Neural progenitor cell (in vitro differentiated cells): Measurements from ENCODE around the gene PDE11A. TPM values are rescaled to one million over a fixed set of nuclear protein-coding genes. Genes with fewer than 3 reads are reported as not detected.

Experiments
- DNase-seq: peaks from one replicate; pipeline ENCODE4 v3.0.0-alpha.2; 2016; ENCODE audit warnings: low spot score
- H2AFZ ChIP-seq: fragments of 200-600 bp; sonication (generic); replicated peaks from 2 replicates; pipeline ENCODE4 v1.6.1; 2016; ENCODE audit warnings: antibody characterized with exemption
- H3F3A ChIP-seq: fragments of 200-600 bp; sonication (generic); 2 replicates; pipeline ENCODE4 v1.6.1; 2016; ENCODE audit warnings: antibody characterized with exemption, low read depth
- H3K27ac ChIP-seq: fragments of 200-600 bp; sonication (generic); 2 replicates; pipeline ENCODE4 v1.5.1; 2016; ENCODE audit warnings: mild to moderate bottlenecking
- H3K27me3 ChIP-seq: fragments of 200-600 bp; sonication (generic); 2 replicates; pipeline ENCODE4 v1.6.1; 2016; ENCODE audit warnings: mild to moderate bottlenecking, moderate library complexity
- H3K36me3 ChIP-seq: fragments of 200-600 bp; sonication (generic); 2 replicates; pipeline ENCODE4 v1.5.1; 2016
- H3K4me1 ChIP-seq: fragments of 200-600 bp; sonication (generic); 2 replicates; pipeline ENCODE4 v1.6.1; 2016; ENCODE audit warnings: mixed run types
- H3K4me2 ChIP-seq: fragments of 200-600 bp; sonication (generic); 2 replicates; pipeline ENCODE4 v1.6.1; 2016
- H3K4me3 ChIP-seq: fragments of 200-600 bp; sonication (generic); 2 replicates; pipeline ENCODE4 v1.5.1; 2016
- H3K79me2 ChIP-seq: fragments of 200-600 bp; sonication (generic); 2 replicates; pipeline ENCODE4 v1.6.1; 2016; ENCODE audit warnings: low read depth
- H3K9ac ChIP-seq: fragments of 200-600 bp; sonication (generic); 2 replicates; pipeline ENCODE4 v1.6.1; 2016
- H3K9me3 ChIP-seq: fragments of 200-600 bp; sonication (generic); 2 replicates; pipeline ENCODE4 v1.5.1; 2016; ENCODE audit warnings: low read depth
- H4K20me1 ChIP-seq: fragments of 200-600 bp; sonication (generic); 2 replicates; pipeline ENCODE4 v1.6.1; 2016; ENCODE audit warnings: low read depth
- H3K27ac Mint-ChIP-seq: 3 replicates; pipeline ENCODE4 v1.8.0; 2021; ENCODE audit warnings: mixed read lengths
- H3K27me3 Mint-ChIP-seq: 2 replicates; pipeline ENCODE4 v1.8.0; 2022; ENCODE audit warnings: low read depth, mild to moderate bottlenecking, inconsistent platforms, moderate library complexity, mixed read lengths; ENCODE audit not compliant: insufficient read depth
- H3K36me3 Mint-ChIP-seq: 3 replicates; pipeline ENCODE4 v1.8.0; 2021; ENCODE audit warnings: mixed read lengths
- H3K4me1 Mint-ChIP-seq: 3 replicates; pipeline ENCODE4 v1.8.0; 2021; ENCODE audit warnings: mixed read lengths
- H3K4me3 Mint-ChIP-seq: 3 replicates; pipeline ENCODE4 v1.8.0; 2021; ENCODE audit warnings: mild to moderate bottlenecking, moderate library complexity, mixed read lengths
- H3K9me3 Mint-ChIP-seq: 3 replicates; pipeline ENCODE4 v1.8.0; 2020; ENCODE audit warnings: mixed read lengths
- CTCF ChIP-seq: fragments of 200-600 bp; sonication (generic); IDR thresholded peaks from 2 replicates; pipeline ENCODE4 v1.5.1; 2017; ENCODE audit warnings: antibody characterized with exemption, mild to moderate bottlenecking
- EZH2 ChIP-seq: fragments of 200-600 bp; sonication (generic); IDR thresholded peaks from 2 replicates; pipeline ENCODE4 v1.6.1; 2017; ENCODE audit warnings: antibody characterized with exemption, mild to moderate bottlenecking, moderate library complexity
- EZH2phosphoT487 ChIP-seq: fragments of 200-600 bp; sonication (generic); IDR thresholded peaks from 2 replicates; pipeline ENCODE4 v1.6.1; 2017; ENCODE audit warnings: antibody characterized with exemption
- total RNA-seq: library from RNA; depleted of rRNA; stranded (reverse); fragments of >200 nt; gene quantifications from 2 replicates; pipeline ENCODE4 v1.2.3, GENCODE V29; 2015; ENCODE audit warnings: low replicate concordance

Gene PDE11A
- total RNA-seq, 1 donor from 2014 or later, result 0.13 TPM

GRCh38 chr2:177588671-177589070, 483.9 kb downstream of the PDE11A start:
- Mint-ChIP-seq H3K27me3 (peaks cover 18% of the 10 kb centered on the region), H3K9me3 (no peaks in the 10 kb centered on the region), H3K4me1 (peaks cover 10% of the 10 kb centered on the region), H3K4me3 (no peak overlapping the region), H3K27ac (no peak overlapping the region), H3K36me3 (no peaks in the 10 kb centered on the region)
- TF ChIP-seq CTCF (no peak), EZH2phosphoT487 (no peak), EZH2 (no peak)
- Histone ChIP-seq H3K4me1 (no peaks in the 10 kb centered on the region), H3K4me3 (no peak overlapping the region), H3F3A (no peaks in the 10 kb centered on the region), H3K27me3 (no peaks in the 10 kb centered on the region), H3K9ac (no peak overlapping the region), H4K20me1 (no peaks in the 10 kb centered on the region), H3K79me2 (no peaks in the 10 kb centered on the region), H3K9me3 (no peaks in the 10 kb centered on the region), H3K27ac (no peak overlapping the region), H3K36me3 (no peaks in the 10 kb centered on the region), H3K4me2 (no peak overlapping the region), H2AFZ (no peak overlapping the region)
- DNase-seq, result no peak

GRCh38 chr2:177587371-177587770, 485.2 kb downstream of the PDE11A start:
- Histone ChIP-seq H4K20me1 (no peaks in the 10 kb centered on the region), H3K4me1 (no peaks in the 10 kb centered on the region), H3K36me3 (no peaks in the 10 kb centered on the region), H3K4me2 (no peak overlapping the region), H3K27ac (no peak overlapping the region), H3K9me3 (no peaks in the 10 kb centered on the region), H3K4me3 (no peak overlapping the region), H3F3A (no peaks in the 10 kb centered on the region), H3K9ac (no peak overlapping the region), H3K27me3 (no peaks in the 10 kb centered on the region), H2AFZ (no peak overlapping the region), H3K79me2 (no peaks in the 10 kb centered on the region)
- no peaks in the 10 kb centered on the region for H3K4me1 Mint-ChIP-seq
- no peak overlapping the region for H3K4me3 Mint-ChIP-seq
- TF ChIP-seq CTCF (no peak), EZH2phosphoT487 (no peak)
- H3K27me3 Mint-ChIP-seq, result peaks cover 15% of the 10 kb centered on the region
- no peak overlapping the region for H3K27ac Mint-ChIP-seq
- no peaks in the 10 kb centered on the region for H3K9me3 Mint-ChIP-seq
- no peaks in the 10 kb centered on the region for H3K36me3 Mint-ChIP-seq
- no peak for DNase-seq

GRCh38 chr2:177586154-177586553, 486.4 kb downstream of the PDE11A start:
- Histone ChIP-seq H3K4me2 (no peak overlapping the region), H2AFZ (no peak overlapping the region)
- no peak for TF ChIP-seq EZH2
- TF ChIP-seq EZH2phosphoT487, result no peak
- TF ChIP-seq CTCF, result no peak

More at GRCh38 chr2:177586154-177586553, 486.4 kb downstream of the PDE11A start:
- H3K4me3 Mint-ChIP-seq, result no peak overlapping the region
- no peaks in the 10 kb centered on the region for H4K20me1 ChIP-seq
- H3F3A ChIP-seq, result no peaks in the 10 kb centered on the region
- DNase-seq, result no peak
- no peaks in the 10 kb centered on the region for H3K27me3 ChIP-seq
- no peaks in the 10 kb centered on the region for H3K4me1 Mint-ChIP-seq
- H3K9me3 ChIP-seq, result no peaks in the 10 kb centered on the region
- no peak overlapping the region for H3K27ac Mint-ChIP-seq
- no peak overlapping the region for H3K9ac ChIP-seq
- H3K4me1 ChIP-seq, result no peaks in the 10 kb centered on the region
- no peaks in the 10 kb centered on the region for H3K36me3 Mint-ChIP-seq
- H3K9me3 Mint-ChIP-seq, result no peaks in the 10 kb centered on the region
- H3K79me2 ChIP-seq, result no peaks in the 10 kb centered on the region
- no peak overlapping the region for H3K27ac ChIP-seq
- peaks cover 15% of the 10 kb centered on the region for H3K27me3 Mint-ChIP-seq
- no peaks in the 10 kb centered on the region for H3K36me3 ChIP-seq
- H3K4me3 ChIP-seq, result no peak overlapping the region
